HEK293 (cell line): ENCODE measurements around the gene C12orf42.

Experiments
- CTCF ChIA-PET: fragments of 350-600 bp; formaldehyde crosslinking; extraction: SDS; loops from one replicate; lab custom pipeline; 2021; ENCODE audit warnings: antibody characterized with exemption; lab: Yijun Ruan, JAX
- POLR2A ChIA-PET: fragments of 300-600 bp; formaldehyde crosslinking; extraction: SDS; loops from one replicate; lab custom pipeline; 2020; ENCODE audit warnings: antibody characterized with exemption, inconsistent platforms; lab: Yijun Ruan, JAX
- H3K27ac ChIP-seq: fragments of 200-500 bp; sonication (Bioruptor generic); 2 replicates; pipeline ENCODE4 v1.5.1; 2014; ENCODE audit warnings: low read depth, low read length, control low read depth, inconsistent platforms; ENCODE audit errors: extremely low read depth
- H3K36me3 ChIP-seq, 2 experiments: fragments of 200-500 bp in 1 of 2; sonication (Bioruptor generic) in 1 of 2; 1 replicate in 1 of 2; 2 replicates in 1 of 2; pipeline ENCODE4 v1.5.1; 2014 to 2017; ENCODE audit warnings: inconsistent platforms in 2 of 2, low read length in 2 of 2; ENCODE audit not compliant: control insufficient read depth in 2 of 2, insufficient read depth in 1 of 2
- H3K4me1 ChIP-seq: fragments of 200-500 bp; sonication (Bioruptor generic); 2 replicates; pipeline ENCODE4 v1.5.1; 2014; ENCODE audit warnings: mild to moderate bottlenecking, low read length, inconsistent platforms; ENCODE audit not compliant: control insufficient read depth, insufficient read depth
- H3K4me3 ChIP-seq: 2 replicates; pipeline ENCODE4 v1.5.1; 2011; ENCODE audit warnings: low read depth, mild to moderate bottlenecking, control low read depth, low read length, moderate library complexity
- H3K9me3 ChIP-seq: fragments of 200-500 bp; sonication (Bioruptor generic); 2 replicates; pipeline ENCODE4 v1.5.1; 2014; ENCODE audit warnings: low read depth, low read length, inconsistent platforms; ENCODE audit not compliant: control insufficient read depth, insufficient read depth
- EGR2 ChIP-seq: fragments of 450-650 bp; formaldehyde crosslinking; IDR thresholded peaks from 2 replicates; pipeline ENCODE4 v1.5.1; 2016; ENCODE audit warnings: low read depth, missing biosample characterization, missing genetic modification characterization
- GFI1B ChIP-seq: fragments of 450-650 bp; formaldehyde crosslinking; IDR thresholded peaks from 2 replicates; pipeline ENCODE4 v1.5.1; 2016; ENCODE audit warnings: missing biosample characterization, missing genetic modification characterization
- HIC1 ChIP-seq: fragments of 450-650 bp; formaldehyde crosslinking; IDR thresholded peaks from 2 replicates; pipeline ENCODE4 v1.5.1; 2016; ENCODE audit warnings: missing biosample characterization, missing genetic modification characterization
- IKZF3 ChIP-seq: fragments of 450-650 bp; IDR thresholded peaks from 2 replicates; pipeline ENCODE4 v1.5.0; 2018; ENCODE audit warnings: missing biosample characterization, mild to moderate bottlenecking, missing genetic modification characterization, moderate library complexity
- MEIS1 ChIP-seq: sonication (generic); formaldehyde crosslinking; IDR thresholded peaks from 2 replicates; pipeline ENCODE4 v1.8.1; 2022; ENCODE audit warnings: missing genetic modification reagents, mild to moderate bottlenecking, borderline replicate concordance
- PRDM10 ChIP-seq: fragments of 450-650 bp; formaldehyde crosslinking; IDR thresholded peaks from 2 replicates; pipeline ENCODE4 v1.5.1; 2016; ENCODE audit warnings: missing biosample characterization, missing genetic modification characterization
- SALL2 ChIP-seq: fragments of 450-650 bp; formaldehyde crosslinking; IDR thresholded peaks from 2 replicates; pipeline ENCODE4 v1.5.0; 2017; ENCODE audit warnings: missing biosample characterization, mild to moderate bottlenecking, missing genetic modification characterization, borderline replicate concordance
- SETDB1 ChIP-seq: IDR thresholded peaks from one replicate; pipeline ENCODE4 v1.6.1; 2017; ENCODE audit warnings: mild to moderate bottlenecking, low read length, moderate library complexity, mixed read lengths; ENCODE audit not compliant: insufficient read length
- ZFP69B ChIP-seq: fragments of 450-650 bp; formaldehyde crosslinking; IDR thresholded peaks from 2 replicates; pipeline ENCODE4 v1.5.1; 2016; ENCODE audit warnings: missing biosample characterization, missing genetic modification characterization
- ZNF132 ChIP-seq: fragments of 450-650 bp; formaldehyde crosslinking; IDR thresholded peaks from 2 replicates; pipeline ENCODE4 v1.5.1; 2017; ENCODE audit warnings: missing biosample characterization, missing genetic modification characterization, borderline replicate concordance
- ZNF175 ChIP-seq: fragments of 450-650 bp; formaldehyde crosslinking; IDR thresholded peaks from 2 replicates; pipeline ENCODE4 v1.5.1; 2016; ENCODE audit warnings: missing biosample characterization, missing genetic modification characterization
- ZNF239 ChIP-seq: fragments of 450-650 bp; formaldehyde crosslinking; IDR thresholded peaks from 2 replicates; pipeline ENCODE4 v1.5.1; 2016; ENCODE audit warnings: missing biosample characterization, missing genetic modification characterization
- ZNF292 ChIP-seq: fragments of 450-650 bp; formaldehyde crosslinking; IDR thresholded peaks from 2 replicates; pipeline ENCODE4 v1.5.1; 2016; ENCODE audit warnings: low read depth, missing biosample characterization, missing genetic modification characterization, borderline replicate concordance
- ZNF366 ChIP-seq: fragments of 450-650 bp; formaldehyde crosslinking; conservative IDR thresholded peaks from 2 replicates; pipeline ENCODE4 v1.5.1; 2016; ENCODE audit warnings: missing biosample characterization, missing genetic modification characterization
- ZNF426 ChIP-seq: fragments of 450-650 bp; formaldehyde crosslinking; IDR thresholded peaks from 2 replicates; pipeline ENCODE4 v1.5.1; 2017; ENCODE audit warnings: missing biosample characterization, missing genetic modification characterization, mild to moderate bottlenecking, inconsistent platforms, moderate library complexity
- ZNF433 ChIP-seq: fragments of 450-650 bp; formaldehyde crosslinking; IDR thresholded peaks from 2 replicates; pipeline ENCODE4 v1.5.1; 2016; ENCODE audit warnings: missing biosample characterization, missing genetic modification characterization, low read depth
- ZNF677 ChIP-seq: fragments of 450-650 bp; IDR thresholded peaks from 2 replicates; pipeline ENCODE4 v1.5.0; 2018; ENCODE audit warnings: missing biosample characterization, mild to moderate bottlenecking, missing genetic modification characterization, moderate library complexity
- TF ChIP-seq, protein P1 (sequence below): fragments of 450-650 bp; formaldehyde crosslinking; IDR thresholded peaks from 2 replicates; pipeline ENCODE4; 2016; ENCODE audit warnings: missing biosample characterization, missing genetic modification characterization

C12orf42 gene

DNA sequence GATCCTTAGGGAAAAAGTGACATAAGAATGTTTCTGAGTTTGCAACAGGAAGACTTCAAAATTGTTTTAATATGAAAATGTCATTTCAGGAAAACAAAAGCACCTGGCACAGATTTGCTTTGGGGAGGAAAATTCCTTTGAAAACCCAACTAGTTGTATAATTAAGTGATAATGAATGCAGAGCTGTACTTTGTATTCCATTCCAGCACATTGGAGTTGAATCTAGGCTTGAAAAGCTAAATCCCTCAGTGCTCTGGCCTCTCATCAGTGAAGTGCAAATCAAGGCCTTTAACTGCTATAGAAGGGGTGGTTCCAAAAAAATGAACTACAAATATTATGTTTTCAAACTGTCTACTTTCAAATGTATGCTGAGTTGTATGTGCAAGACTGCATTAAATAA is 19.6 kb upstream of the C12orf42 start:
- CTCF ChIA-PET, result no interaction called here
- Histone ChIP-seq H3K27ac (no peak overlapping the region), H3K4me3 (no peak overlapping the region), H3K9me3 (no peaks in the 10 kb centered on the region), H3K4me1 (no peaks in the 10 kb centered on the region)
- TF ChIP-seq ZNF132 (tag by site-specific recombination), result no peak
- no peak for TF ChIP-seq SALL2 (tag by site-specific recombination)
- no peak for TF ChIP-seq ZNF677 (tag by site-specific recombination)
- TF ChIP-seq PRDM10, result no peak
- no peak for TF ChIP-seq ZNF239 (tag by site-specific recombination)
- no peak for TF ChIP-seq ZNF366 (tag by site-specific recombination)
- TF ChIP-seq EGR2 (tag by site-specific recombination), result no peak
- TF ChIP-seq ZNF433, result no peak
- no peak for TF ChIP-seq GFI1B (tag by site-specific recombination)
- TF ChIP-seq ZNF175 (tag by site-specific recombination), result no peak
- no peak for TF ChIP-seq ZNF426 (tag by site-specific recombination)
- TF ChIP-seq, protein P1, sequence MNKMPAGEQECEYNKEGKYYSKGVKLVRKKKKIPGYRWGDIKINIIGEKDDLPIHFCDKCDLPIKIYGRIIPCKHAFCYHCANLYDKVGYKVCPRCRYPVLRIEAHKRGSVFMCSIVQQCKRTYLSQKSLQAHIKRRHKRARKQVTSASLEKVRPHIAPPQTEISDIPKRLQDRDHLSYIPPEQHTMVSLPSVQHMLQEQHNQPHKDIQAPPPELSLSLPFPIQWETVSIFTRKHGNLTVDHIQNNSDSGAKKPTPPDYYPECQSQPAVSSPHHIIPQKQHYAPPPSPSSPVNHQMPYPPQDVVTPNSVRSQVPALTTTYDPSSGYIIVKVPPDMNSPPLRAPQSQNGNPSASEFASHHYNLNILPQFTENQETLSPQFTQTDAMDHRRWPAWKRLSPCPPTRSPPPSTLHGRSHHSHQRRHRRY (tag by site-specific recombination), result no peak
- TF ChIP-seq ZFP69B, result no peak
- no peak for TF ChIP-seq SETDB1
- TF ChIP-seq, all 188 proteins: peak for 0
- no peaks in the 10 kb centered on the region for H3K36me3 ChIP-seq
- POLR2A ChIA-PET, result no interaction called here

DNA sequence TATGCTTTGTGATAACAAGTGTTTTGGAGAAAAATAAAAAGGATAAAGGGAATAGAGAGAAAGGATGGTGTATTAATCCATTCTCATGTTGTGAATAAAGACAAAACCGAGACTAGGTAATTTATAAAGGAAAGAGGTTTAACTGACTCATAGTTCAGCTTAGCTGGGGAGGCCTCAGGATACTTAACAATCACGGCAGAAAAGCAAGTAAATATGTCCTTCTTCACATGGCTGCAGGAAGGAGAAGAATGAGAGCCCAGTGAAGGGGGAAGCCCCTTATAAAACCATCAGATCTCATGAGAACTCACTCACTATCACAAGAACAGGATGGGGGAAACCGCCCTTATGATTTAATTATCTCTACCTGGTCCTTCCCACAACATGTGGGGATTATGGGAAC is 18.1 kb upstream of the C12orf42 start:
- no peak overlapping the region for H3K27ac ChIP-seq
- CTCF ChIA-PET, result interaction anchor here (2.1 kb wide), 1 partner anchor 35 kb away, joined by 11 read pairs; no protein-coding TSS in a partner anchor
- POLR2A ChIA-PET, result no interaction called here

More for the DNA sequence above, 18.1 kb upstream of the C12orf42 start:
- no peaks in the 10 kb centered on the region for H3K9me3 ChIP-seq
- H3K4me1 ChIP-seq, result no peaks in the 10 kb centered on the region
- no peaks in the 10 kb centered on the region for H3K36me3 ChIP-seq
- no peak overlapping the region for H3K4me3 ChIP-seq
- no peak for TF ChIP-seq IKZF3
- TF ChIP-seq MEIS1 (CRISPR knock-in tag), result no peak
- no peak for TF ChIP-seq HIC1 (tag by site-specific recombination)
- no peak for TF ChIP-seq ZNF292 (tag by site-specific recombination)
